Endothelial cell of umbilical vein (primary cell): ENCODE data around the gene RBM6. TPM values are rescaled to one million over a fixed set of nuclear protein-coding genes. Genes with fewer than 3 reads are reported as not detected.

Experiments
- BruUV-seq: library from RNA; stranded (reverse); fragments of 400-500 nt; replicated peaks from 2 replicates; lab custom pipeline; 2021; lab: Mats Ljungman, UMichigan
- CTCF ChIA-PET: fragments of 300-600, 350-600 bp; sonication (Branson Sonifier 250); formaldehyde crosslinking; loops from one replicate; lab custom pipeline; 2021; ENCODE audit warnings: antibody characterized with exemption, inconsistent platforms; lab: Charles Lee
- POLR2A ChIA-PET: fragments of 300-600, 350-600 bp; sonication (Branson Sonifier 250); formaldehyde crosslinking; loops from one replicate; lab custom pipeline; 2021; ENCODE audit warnings: antibody characterized with exemption, inconsistent platforms; lab: Charles Lee
- DNase-seq: peaks from one replicate; pipeline ENCODE4 v3.0.0-alpha.2; 2011; ENCODE audit warnings: low read depth, low spot score
- FAIRE-seq: peaks from 2 replicates; lab custom pipeline; 2011; peaks lifted over from hg19 to GRCh38; lab: Jason Lieb, UNC
- H2AFZ ChIP-seq: 2 replicates; pipeline ENCODE4 v1.6.0; 2012; ENCODE audit warnings: low read depth, low read length, control low read depth, inconsistent platforms
- H3K27ac ChIP-seq: 2 replicates; pipeline ENCODE4 v1.5.1; 2011; ENCODE audit warnings: low read depth, mild to moderate bottlenecking, control low read depth, low read length, moderate library complexity; ENCODE audit not compliant: insufficient read depth
- H3K27me3 ChIP-seq, 2 experiments: 2 replicates each; pipeline versions ENCODE4 v1.6.0 to v1.6.1; 2011; ENCODE audit warnings: low read length in 2 of 2, mixed read lengths in 1 of 2; ENCODE audit not compliant: control insufficient read depth in 2 of 2, insufficient read depth in 2 of 2
- H3K36me3 ChIP-seq, 2 experiments: 2 replicates in 1 of 2; 3 replicates in 1 of 2; pipeline ENCODE4 v1.5.1; 2011; ENCODE audit warnings: low read length in 2 of 2, mild to moderate bottlenecking in 1 of 2, moderate library complexity in 1 of 2; ENCODE audit not compliant: control insufficient read depth in 2 of 2, insufficient read depth in 2 of 2; ENCODE audit errors: extremely low read depth in 1 of 2
- H3K4me1 ChIP-seq: 3 replicates; pipeline ENCODE4 v1.5.1; 2011; ENCODE audit warnings: mild to moderate bottlenecking, low read length; ENCODE audit not compliant: control insufficient read depth, insufficient read depth; ENCODE audit errors: extremely low read depth
- H3K4me2 ChIP-seq: 2 replicates; pipeline ENCODE4 v1.6.1; 2011; ENCODE audit warnings: low read length, control low read depth, mixed read lengths; ENCODE audit not compliant: insufficient read depth
- H3K4me3 ChIP-seq, 3 experiments: fragments of 200-600 bp in 1 of 3; sonication (generic), shearing (Covaris generic) in 1 of 3; replicated peaks in 1 of 3; 2 replicates each; pipeline ENCODE4 v1.5.1; 2011 to 2016; ENCODE audit warnings: control low read depth in 3 of 3, low read length in 3 of 3, mild to moderate bottlenecking in 2 of 3, inconsistent platforms in 1 of 3, low read depth in 1 of 3, moderate library complexity in 1 of 3; ENCODE audit not compliant: insufficient read depth in 1 of 3
- H3K79me2 ChIP-seq: 2 replicates; pipeline ENCODE4 v1.6.0; 2012; ENCODE audit warnings: low read length, inconsistent platforms; ENCODE audit not compliant: control insufficient read depth, insufficient read depth
- H3K9ac ChIP-seq: replicated peaks from 2 replicates; pipeline ENCODE3; 2011; ENCODE audit warnings: low read length, control low read depth; ENCODE audit not compliant: insufficient read depth; ENCODE audit errors: extremely low read depth
- H3K9me1 ChIP-seq: replicated peaks from 3 replicates; pipeline ENCODE4 v1.6.0; 2011; ENCODE audit warnings: mild to moderate bottlenecking, low read length; ENCODE audit not compliant: control insufficient read depth, insufficient read depth; ENCODE audit errors: extremely low read depth
- H3K9me3 ChIP-seq: replicated peaks from 2 replicates; pipeline ENCODE4 v1.5.1; 2012; ENCODE audit warnings: low read length, inconsistent platforms; ENCODE audit not compliant: control insufficient read depth, insufficient read depth
- H4K20me1 ChIP-seq: replicated peaks from 2 replicates; pipeline ENCODE3; 2011; ENCODE audit warnings: mild to moderate bottlenecking, low read length; ENCODE audit not compliant: control insufficient read depth, insufficient read depth; ENCODE audit errors: extremely low read depth
- CTCF ChIP-seq, 2 donors: IDR thresholded peaks; 1 replicate in 1 of 2; 2 replicates in 1 of 2; pipeline ENCODE4 v1.5.1; 2011; ENCODE audit warnings: low read length in 2 of 2, mild to moderate bottlenecking in 2 of 2, moderate library complexity in 2 of 2, control low read depth in 1 of 2, inconsistent platforms in 1 of 2, low read depth in 1 of 2; ENCODE audit not compliant: insufficient read depth in 1 of 2; ENCODE audit errors: extremely low read depth in 1 of 2
- EZH2 ChIP-seq: IDR thresholded peaks from 2 replicates; pipeline ENCODE4 v1.6.1; 2012; ENCODE audit warnings: borderline replicate concordance, low read depth, mild to moderate bottlenecking, moderate library complexity, low read length, inconsistent platforms; ENCODE audit not compliant: severe bottlenecking
- FOS ChIP-seq: IDR thresholded peaks from 2 replicates; pipeline ENCODE4 v1.6.1; 2011; ENCODE audit warnings: mild to moderate bottlenecking, low read length, moderate library complexity, borderline replicate concordance; ENCODE audit not compliant: insufficient read depth
- GATA2 ChIP-seq: IDR thresholded peaks from 2 replicates; pipeline ENCODE4 v1.7.0; 2011; ENCODE audit warnings: low read depth, mild to moderate bottlenecking, moderate library complexity, mixed read lengths, low read length; ENCODE audit not compliant: insufficient read length, insufficient read depth
- JUN ChIP-seq: IDR thresholded peaks from 2 replicates; pipeline ENCODE4 v1.6.1; 2011; ENCODE audit warnings: borderline replicate concordance, low read depth; ENCODE audit not compliant: insufficient read length, insufficient read depth
- MAX ChIP-seq: IDR thresholded peaks from 2 replicates; pipeline ENCODE4 v1.6.1; 2011; ENCODE audit not compliant: insufficient read depth, insufficient read length
- MYC ChIP-seq: IDR thresholded peaks from one replicate; pipeline ENCODE4 v1.6.1; 2011; ENCODE audit warnings: mild to moderate bottlenecking, low read depth, low read length
- POLR2A ChIP-seq: IDR thresholded peaks from 2 replicates; pipeline ENCODE4 v1.6.1; 2012; ENCODE audit warnings: low read depth, mild to moderate bottlenecking, control low read depth, low read length
- POLR2AphosphoS5 ChIP-seq: IDR thresholded peaks from 2 replicates; pipeline ENCODE4 v1.6.1; 2012; ENCODE audit warnings: low read depth, mild to moderate bottlenecking, control low read depth, low read length, moderate library complexity; ENCODE audit not compliant: insufficient read depth
- dilution Hi-C: fragments of 300-500 bp; cut with MboI; formaldehyde crosslinking; loops from one replicate; pipeline ENCODE4 v1.15.0; 2019; ENCODE audit warnings: low sequenced_read_pairs; ENCODE audit not compliant: extremely low pct_ligation_motif_present
- intact Hi-C: fragments of 100-400 bp; cut with micrococcal nuclease; formaldehyde crosslinking; loops from one replicate; pipeline ENCODE4 v1.10.0; 2022
- polyA plus RNA-seq, 4 experiments: library from polyadenylated mRNA; depleted of rRNA in 3 of 4; stranded (reverse) in 3 of 4; unstranded in 1 of 4; fragments of >200 nt; gene quantifications; 2 replicates each; pipeline versions ENCODE4 v1.2.1 to v1.2.3, GENCODE V29; 2011 to 2012; ENCODE audit warnings: missing spikeins in 1 of 4
- total RNA-seq: library from RNA; stranded (reverse); gene quantifications from 2 replicates; pipeline ENCODE4 v1.2.3, GENCODE V29; 2021

RBM6 gene
- total and polyA plus RNA-seq, 2 donors (not counting 3 experiments of a cell fraction or from before 2014, with no cell fraction given), result 30.4 to 94.5 TPM

DNA sequence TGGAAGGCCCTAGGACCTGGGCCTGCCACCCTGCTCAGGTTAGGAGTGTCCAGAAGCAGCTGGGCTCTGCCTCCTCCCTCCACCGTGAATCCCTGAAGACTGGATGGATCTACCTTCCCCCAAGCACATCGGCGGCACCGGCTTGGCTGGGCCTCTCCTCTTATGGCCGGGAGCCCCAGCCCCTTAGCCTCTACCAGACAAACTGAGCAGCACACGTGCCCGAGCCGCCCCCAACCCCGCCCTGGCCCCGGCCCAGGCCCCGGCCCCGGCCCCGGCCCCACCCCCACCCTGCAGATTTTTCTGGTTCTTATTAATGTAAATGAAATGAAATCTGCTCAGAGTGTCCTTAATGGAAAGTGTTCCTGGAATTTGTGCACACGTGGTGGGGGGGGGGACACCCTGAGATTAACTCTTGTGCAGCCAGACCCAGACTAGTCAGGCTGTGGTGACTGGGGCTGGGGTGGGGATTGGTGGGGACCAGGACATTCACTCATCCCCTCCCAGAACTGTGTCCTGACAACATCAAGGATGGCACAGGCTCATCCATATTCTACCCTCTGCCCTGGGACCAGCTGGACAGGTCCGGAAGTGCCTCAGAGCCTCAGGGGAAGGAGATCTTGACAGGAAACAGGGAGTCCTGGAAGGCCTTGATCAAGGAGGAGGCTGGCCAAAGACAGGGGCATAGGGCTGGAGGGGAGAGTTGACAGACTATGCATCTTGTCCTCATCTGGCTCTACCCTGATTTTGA is 184.3 kb downstream of the RBM6 start:
- TF ChIP-seq JUN, result no peak
- TF ChIP-seq CTCF (IDR thresholded peaks at IDR 0.05; ENCODE audit: extremely low read depth in 1 of 2, insufficient read depth in 1 of 2, low read depth in 1 of 2, low read length in 2 of 2), result no peak
- TF ChIP-seq FOS, result no peak
- TF ChIP-seq POLR2AphosphoS5, result no peak
- no peak for TF ChIP-seq EZH2
- no peak for TF ChIP-seq GATA2
- TF ChIP-seq MYC, result no peak
- TF ChIP-seq MAX, result no peak
- TF ChIP-seq POLR2A, result no peak
- peaks cover 7% of the 10 kb centered on the region for H3K4me1 ChIP-seq
- H3K79me2 ChIP-seq, result no peaks in the 10 kb centered on the region
- H3K9me1 ChIP-seq, result no peaks in the 10 kb centered on the region
- ChIA-PET CTCF (interaction anchor here (3.0 to 6.3 kb wide), 3 partner anchors 11 to 67 kb away, joined by 15 to 177 read pairs (median 40); partner anchors contain the start of gene GNAT1), POLR2A (no interaction called here)
- FAIRE-seq (peak; percentile 26), DNase-seq (no peak)
- H3K4me3 ChIP-seq, result no peak overlapping the region
- peaks cover 0 to 12% of the 10 kb centered on the region in 2 experiments for H3K36me3 ChIP-seq
- no peaks in the 10 kb centered on the region for H3K27me3 ChIP-seq
- H3K9me3 ChIP-seq, result no peaks in the 10 kb centered on the region
- intact Hi-C loops, result loop anchor here (10.0 kb wide), 1 partner anchor 141 kb away; the partner anchor contains the start of gene SEMA3B
- H3K9ac ChIP-seq, result no peak overlapping the region
- no peak overlapping the region for H2AFZ ChIP-seq
- no TSS peak for BruUV-seq
- dilution Hi-C loops, result no loop called here
- H3K4me2 ChIP-seq, result no peak overlapping the region
- H3K27ac ChIP-seq, result no peak overlapping the region
- H4K20me1 ChIP-seq, result no peaks in the 10 kb centered on the region
